ENCODE data around the gene CCL22.

GRCh38 chr16:57383276-57384247 lies 25.0 kb downstream of the CCL22 start:
- TF ChIP-seq, protein P1, sequence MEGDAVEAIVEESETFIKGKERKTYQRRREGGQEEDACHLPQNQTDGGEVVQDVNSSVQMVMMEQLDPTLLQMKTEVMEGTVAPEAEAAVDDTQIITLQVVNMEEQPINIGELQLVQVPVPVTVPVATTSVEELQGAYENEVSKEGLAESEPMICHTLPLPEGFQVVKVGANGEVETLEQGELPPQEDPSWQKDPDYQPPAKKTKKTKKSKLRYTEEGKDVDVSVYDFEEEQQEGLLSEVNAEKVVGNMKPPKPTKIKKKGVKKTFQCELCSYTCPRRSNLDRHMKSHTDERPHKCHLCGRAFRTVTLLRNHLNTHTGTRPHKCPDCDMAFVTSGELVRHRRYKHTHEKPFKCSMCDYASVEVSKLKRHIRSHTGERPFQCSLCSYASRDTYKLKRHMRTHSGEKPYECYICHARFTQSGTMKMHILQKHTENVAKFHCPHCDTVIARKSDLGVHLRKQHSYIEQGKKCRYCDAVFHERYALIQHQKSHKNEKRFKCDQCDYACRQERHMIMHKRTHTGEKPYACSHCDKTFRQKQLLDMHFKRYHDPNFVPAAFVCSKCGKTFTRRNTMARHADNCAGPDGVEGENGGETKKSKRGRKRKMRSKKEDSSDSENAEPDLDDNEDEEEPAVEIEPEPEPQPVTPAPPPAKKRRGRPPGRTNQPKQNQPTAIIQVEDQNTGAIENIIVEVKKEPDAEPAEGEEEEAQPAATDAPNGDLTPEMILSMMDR (IDR thresholded peaks at IDR 0.05), result no peak
- TF ChIP-seq EZH2 (IDR thresholded peaks at IDR 0.05), result no peak

Measured in neural progenitor cell (in vitro differentiated cells).